Sciatic nerve (tissue), 2 donors: Measurements from ENCODE around the gene ASPN. TPM values are rescaled to one million over a fixed set of nuclear protein-coding genes. Genes with fewer than 3 reads are reported as not detected.

Experiments used
- ATAC-seq: fragments of 200-7000 bp; cut with Tn5 transposase; one replicate; pipeline ENCODE4 v1.9.1; 2020; ENCODE audit warnings: mild to moderate bottlenecking, moderate library complexity
- DNase-seq: peaks from one replicate; pipeline ENCODE4 v3.0.0-alpha.2; 2020; ENCODE audit warnings: low spot score
- intact Hi-C: fragments of 100-400 bp; cut with DNase I; formaldehyde crosslinking; loops from one replicate; pipeline ENCODE4 v1.14.2; 2022
- total RNA-seq: library from RNA; stranded (reverse); fragmentation: NEBNext Ultra II Directional; extraction: Animal tissue kit (Norgen Biotek cat#: 25700); gene quantifications from one replicate; pipeline ENCODE4 v1.2.1, GENCODE V29; 2021
- donor health status: DM: no; HTN: no; CAD: no.
- donor health status: DM: no; HTN: no; CAD: no.

ASPN gene
- total RNA-seq: 14.4 TPM

- peak; percentile 73 for ATAC-seq
- intact Hi-C loops: no loop called here
Observed at GRCh38 chr9:92482329-92482728, at the start of gene ASPN. Gene ASPN (minus strand): TSS chr9:92482506.

GRCh38 chr9:92530893-92531292, 48.6 kb upstream of the ASPN start:
- DNase-seq (no peak), ATAC-seq (no peak)
- intact Hi-C loops: no loop called here

More at GRCh38 chr9:92482329-92482728, at the start of gene ASPN:
- no peak for DNase-seq

- ATAC-seq (no peak), DNase-seq (no peak)
- intact Hi-C loops: no loop called here
Observed at GRCh38 chr9:92529124-92529523, 46.8 kb upstream of the ASPN start.

- intact Hi-C loops: no loop called here
- DNase-seq: no peak
- ATAC-seq: no peak
Observed at GRCh38 chr9:92528522-92528849, 46.2 kb upstream of the ASPN start.

- DNase-seq (no peak), ATAC-seq (no peak)
- intact Hi-C loops: no loop called here
Observed at GRCh38 chr9:92527832-92528521, 45.7 kb upstream of the ASPN start.

- DNase-seq (no peak), ATAC-seq (no peak)
- intact Hi-C loops: no loop called here
Observed at GRCh38 chr9:92527291-92527828, 45.1 kb upstream of the ASPN start.

- DNase-seq (no peak), ATAC-seq (no peak)
- intact Hi-C loops: no loop called here
Observed at GRCh38 chr9:92525306-92525705, 43.0 kb upstream of the ASPN start.

- intact Hi-C loops: no loop called here
- ATAC-seq (no peak), DNase-seq (no peak)
Observed at GRCh38 chr9:92524881-92525280, 42.6 kb upstream of the ASPN start.

- DNase-seq (no peak), ATAC-seq (no peak)
- intact Hi-C loops: no loop called here
Observed at GRCh38 chr9:92522983-92523970, 41.0 kb upstream of the ASPN start.

GRCh38 chr9:92520837-92521236, 38.5 kb upstream of the ASPN start:
- no peak for DNase-seq
- intact Hi-C loops: no loop called here
- no peak for ATAC-seq

- intact Hi-C loops: no loop called here
- ATAC-seq: no peak
Observed at GRCh38 chr9:92518199-92518598, 35.9 kb upstream of the ASPN start.

GRCh38 chr9:92517046-92517445, 34.7 kb upstream of the ASPN start:
- no peak for DNase-seq
- no peak for ATAC-seq
- intact Hi-C loops: no loop called here

More at GRCh38 chr9:92518199-92518598, 35.9 kb upstream of the ASPN start:
- no peak for DNase-seq

- intact Hi-C loops: no loop called here
- no peak for DNase-seq
- no peak for ATAC-seq
Observed at GRCh38 chr9:92516521-92516920, 34.2 kb upstream of the ASPN start.

- no peak for ATAC-seq
- intact Hi-C loops: no loop called here
- DNase-seq: no peak
Observed at GRCh38 chr9:92514635-92515034, 32.3 kb upstream of the ASPN start.

- ATAC-seq (no peak), DNase-seq (no peak)
- intact Hi-C loops: no loop called here
Observed at GRCh38 chr9:92513349-92513748, 31.0 kb upstream of the ASPN start.

- no peak for DNase-seq
- intact Hi-C loops: no loop called here
- ATAC-seq: no peak
Observed at GRCh38 chr9:92512622-92513021, 30.3 kb upstream of the ASPN start.

GRCh38 chr9:92510747-92511146, 28.4 kb upstream of the ASPN start:
- DNase-seq: no peak
- intact Hi-C loops: no loop called here
- no peak for ATAC-seq

- no peak for ATAC-seq
- no peak for DNase-seq
- intact Hi-C loops: no loop called here
Observed at GRCh38 chr9:92509050-92509449, 26.7 kb upstream of the ASPN start.

GRCh38 chr9:92508018-92508820, 25.9 kb upstream of the ASPN start:
- ATAC-seq (peak; percentile 12), DNase-seq (no peak)
- intact Hi-C loops: no loop called here
